Thymus (tissue), 11 donors: Measurements from ENCODE around the gene EEIG1. TPM values are rescaled to one million over a fixed set of nuclear protein-coding genes. Genes with fewer than 3 reads are reported as not detected.

ENCODE experiments used
- DNase-seq, 9 donors: peaks; one replicate each; pipeline ENCODE4 v3.0.0-alpha.2; 2013; ENCODE audit warnings: low spot score in 9 of 9, low read depth in 6 of 9, missing footprints in 1 of 9
- H3K27ac ChIP-seq, 2 donors: one replicate each; pipeline ENCODE4 v1.5.1; 2013; ENCODE audit warnings: control low read depth in 1 of 2, low read depth in 1 of 2, low read length in 1 of 2, mild to moderate bottlenecking in 1 of 2, moderate library complexity in 1 of 2
- H3K27me3 ChIP-seq, 2 donors: one replicate each; pipeline ENCODE4 v1.5.1; 2013; ENCODE audit warnings: low read length in 1 of 2; ENCODE audit not compliant: control insufficient read depth in 2 of 2, insufficient read depth in 1 of 2
- H3K36me3 ChIP-seq, 2 donors: one replicate each; pipeline ENCODE4 v1.5.1; 2013; ENCODE audit warnings: low read length in 1 of 2, mild to moderate bottlenecking in 1 of 2, moderate library complexity in 1 of 2; ENCODE audit not compliant: control insufficient read depth in 2 of 2, insufficient read depth in 2 of 2
- H3K4me1 ChIP-seq, 2 donors: one replicate each; pipeline ENCODE4 v1.5.1; 2013; ENCODE audit warnings: low read length in 2 of 2; ENCODE audit not compliant: control insufficient read depth in 2 of 2, insufficient read depth in 2 of 2
- H3K4me3 ChIP-seq, 2 donors: one replicate each; pipeline ENCODE4 v1.5.1; 2013; ENCODE audit warnings: low read length in 2 of 2, control low read depth in 1 of 2, mild to moderate bottlenecking in 1 of 2
- H3K9me3 ChIP-seq, 2 donors: one replicate each; pipeline ENCODE4 v1.5.1; 2013; ENCODE audit warnings: low read length in 1 of 2, mild to moderate bottlenecking in 1 of 2; ENCODE audit not compliant: control insufficient read depth in 2 of 2, insufficient read depth in 1 of 2
- WGBS: extraction: QIAGEN DNeasy Blood & Tissue Kit; methylation state at CpG from one replicate; pipeline ENCODE4 v1.1.7; 2013; 5-methylcytosine and 5-hydroxymethylcytosine counted together
- polyA plus RNA-seq: library from polyadenylated mRNA; stranded (reverse); fragments of 200-250 nt; gene quantifications from one replicate; pipeline ENCODE4 v1.2.3, GENCODE V29; 2013
- total RNA-seq: library from RNA; stranded (reverse); fragments of 120-200 nt; gene quantifications from one replicate; pipeline ENCODE4 v1.2.4, GENCODE V29; 2013
- donor health status: healthy.

Gene EEIG1
- total and polyA plus RNA-seq, 2 donors = 12.9 to 51.4 TPM

DNA sequence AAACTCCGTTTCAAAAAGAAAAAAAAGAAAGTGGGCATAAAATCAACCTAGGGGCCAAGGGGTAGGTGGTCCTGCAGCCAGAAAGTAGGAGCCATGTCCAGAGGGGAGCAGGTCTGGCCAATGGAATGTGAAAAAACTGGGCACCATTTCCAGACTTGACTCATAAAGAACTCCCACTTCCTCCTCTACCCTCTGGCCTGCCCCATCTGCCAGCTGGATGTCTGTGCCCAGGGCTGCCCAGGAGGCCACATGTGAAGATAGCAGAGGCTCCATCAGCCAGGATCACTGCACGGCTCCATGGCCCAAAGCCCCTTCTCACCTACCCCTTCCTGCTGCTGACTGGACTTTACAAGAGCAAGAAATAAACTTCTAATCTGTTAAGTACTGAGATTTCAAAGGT, 42.1 kb upstream of the EEIG1 start:
- H3K9me3 ChIP-seq = no peaks in the 10 kb centered on the region
- no peaks in the 10 kb centered on the region for H3K36me3 ChIP-seq
- H3K27me3 ChIP-seq = no peaks in the 10 kb centered on the region
- no peak overlapping the region for H3K4me3 ChIP-seq
- H3K4me1 ChIP-seq = peaks cover 37 to 80% of the 10 kb centered on the region in 2 donors
- peak overlapping the region; percentile 19 to 53 for H3K27ac ChIP-seq
- 82% methylated on average over 2 of the region's 2 CpGs for WGBS
- DNase-seq = no peak

- Histone ChIP-seq H3K27ac (peak overlapping the region; percentile 40 to 49), H3K27me3 (no peaks in the 10 kb centered on the region)
- WGBS = 84% methylated on average over 1 of the region's 1 CpG
Measured at GRCh38 chr9:128021098-128021497, 40.3 kb upstream of the EEIG1 start.

DNA sequence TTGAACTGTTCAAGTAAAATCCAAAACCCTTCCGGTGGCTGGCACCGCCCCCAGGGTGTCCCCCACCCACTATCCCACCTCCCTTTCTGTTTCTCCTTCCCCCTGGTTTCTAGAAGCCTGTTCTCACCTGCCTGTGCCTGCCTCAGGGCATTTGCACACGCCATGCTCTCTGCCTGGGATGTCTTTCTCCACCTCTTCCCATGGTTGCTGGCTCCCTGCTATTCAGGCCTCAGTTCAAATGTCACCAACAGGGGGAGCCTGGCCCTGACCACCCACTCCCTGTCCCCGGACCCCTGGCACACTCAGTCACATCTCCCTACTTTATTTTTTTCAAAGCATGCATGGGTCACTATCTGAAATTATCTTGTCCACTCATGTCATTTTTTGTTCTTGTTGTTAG, 39.9 kb upstream of the EEIG1 start:
- Histone ChIP-seq H3K4me3 (no peak overlapping the region), H3K9me3 (no peaks in the 10 kb centered on the region), H3K36me3 (no peaks in the 10 kb centered on the region), H3K4me1 (peaks cover 16 to 58% of the 10 kb centered on the region in 2 donors), H3K27ac (peak overlapping the region in 1 of 2 donors; percentile 43), H3K27me3 (no peaks in the 10 kb centered on the region)
- DNase-seq = no peak
- 96% methylated on average over 4 of the region's 4 CpGs for WGBS

More at GRCh38 chr9:128021098-128021497, 40.3 kb upstream of the EEIG1 start:
- peaks cover 20 to 62% of the 10 kb centered on the region in 2 donors for H3K4me1 ChIP-seq
- no peak for DNase-seq
- H3K9me3 ChIP-seq = no peaks in the 10 kb centered on the region
- no peak overlapping the region for H3K4me3 ChIP-seq
- H3K36me3 ChIP-seq = no peaks in the 10 kb centered on the region

DNA sequence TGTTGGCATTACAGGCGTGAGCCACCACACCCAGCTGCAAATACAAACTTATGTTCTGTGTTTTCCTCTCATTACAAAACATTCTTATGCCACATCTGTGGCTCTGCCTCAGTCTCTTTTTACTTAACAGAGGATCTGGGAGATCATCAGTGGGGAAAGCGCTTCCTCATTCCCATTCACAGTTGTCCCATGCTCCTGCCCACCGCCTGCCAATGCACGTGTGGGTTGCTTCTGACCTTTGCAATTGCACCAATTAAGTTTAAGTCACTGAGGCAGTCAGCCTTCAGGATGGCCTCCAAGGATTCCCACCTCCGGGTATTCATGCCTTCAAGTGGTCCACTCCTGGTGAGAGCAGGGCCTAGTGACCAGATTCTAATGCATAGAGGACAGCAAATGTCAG, 34.9 kb upstream of the EEIG1 start:
- Histone ChIP-seq H3K4me1 (peaks cover 0 to 21% of the 10 kb centered on the region in 2 donors), H3K9me3 (no peaks in the 10 kb centered on the region), H3K27me3 (no peaks in the 10 kb centered on the region), H3K27ac (no peak overlapping the region), H3K36me3 (no peaks in the 10 kb centered on the region), H3K4me3 (no peak overlapping the region)
- DNase-seq = no peak
- WGBS = 99% methylated on average over 5 of the region's 5 CpGs

GRCh38 chr9:128011071-128011817, 30.5 kb upstream of the EEIG1 start:
- no peak for DNase-seq
- Histone ChIP-seq H3K27me3 (no peaks in the 10 kb centered on the region), H3K4me1 (peaks cover 17 to 43% of the 10 kb centered on the region in 2 donors), H3K36me3 (no peaks in the 10 kb centered on the region), H3K9me3 (peaks cover 0 to 15% of the 10 kb centered on the region in 2 donors), H3K4me3 (no peak overlapping the region), H3K27ac (peak overlapping the region in 1 of 2 donors; percentile 25)
- 42% methylated on average over 12 of the region's 12 CpGs for WGBS

GRCh38 chr9:128009639-128010038, 28.9 kb upstream of the EEIG1 start:
- H3K4me3 ChIP-seq = no peak overlapping the region
- H3K4me1 ChIP-seq = peaks cover 20 to 57% of the 10 kb centered on the region in 2 donors
- no peak for DNase-seq
- H3K27ac ChIP-seq = peak overlapping the region in 1 of 2 donors; percentile 65
- no peaks in the 10 kb centered on the region for H3K36me3 ChIP-seq
- H3K27me3 ChIP-seq = no peaks in the 10 kb centered on the region
- H3K9me3 ChIP-seq = peaks cover 0 to 15% of the 10 kb centered on the region in 2 donors
- WGBS = 97% methylated on average over 9 of the region's 9 CpGs

DNA sequence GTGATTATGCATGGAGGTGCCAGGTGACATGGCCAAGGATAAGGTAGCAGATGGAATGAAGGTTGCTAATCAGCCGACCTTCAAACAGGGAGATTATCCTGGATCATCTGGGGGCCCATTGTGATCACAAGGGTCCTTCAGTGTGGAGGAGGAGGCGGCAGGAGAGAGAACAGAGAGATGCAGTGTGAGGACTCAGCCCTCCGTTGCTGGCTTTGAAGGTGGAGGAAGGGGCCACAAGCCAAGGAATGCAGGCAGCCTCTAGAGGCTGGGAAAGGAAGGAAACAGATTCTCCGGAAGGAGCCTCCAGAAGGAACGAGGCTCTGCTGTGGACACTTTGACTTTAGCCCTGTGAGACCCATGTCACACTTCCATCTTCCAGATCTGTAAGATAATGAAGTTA, 27.4 kb upstream of the EEIG1 start:
- Histone ChIP-seq H3K27ac (peak overlapping the region; percentile 98 to 99), H3K27me3 (no peaks in the 10 kb centered on the region), H3K9me3 (peaks cover 0 to 23% of the 10 kb centered on the region in 2 donors), H3K36me3 (no peaks in the 10 kb centered on the region), H3K4me1 (peaks cover 20 to 64% of the 10 kb centered on the region in 2 donors), H3K4me3 (no peak overlapping the region)
- WGBS = 90% methylated on average over 5 of the region's 5 CpGs
- DNase-seq = no peak

DNA sequence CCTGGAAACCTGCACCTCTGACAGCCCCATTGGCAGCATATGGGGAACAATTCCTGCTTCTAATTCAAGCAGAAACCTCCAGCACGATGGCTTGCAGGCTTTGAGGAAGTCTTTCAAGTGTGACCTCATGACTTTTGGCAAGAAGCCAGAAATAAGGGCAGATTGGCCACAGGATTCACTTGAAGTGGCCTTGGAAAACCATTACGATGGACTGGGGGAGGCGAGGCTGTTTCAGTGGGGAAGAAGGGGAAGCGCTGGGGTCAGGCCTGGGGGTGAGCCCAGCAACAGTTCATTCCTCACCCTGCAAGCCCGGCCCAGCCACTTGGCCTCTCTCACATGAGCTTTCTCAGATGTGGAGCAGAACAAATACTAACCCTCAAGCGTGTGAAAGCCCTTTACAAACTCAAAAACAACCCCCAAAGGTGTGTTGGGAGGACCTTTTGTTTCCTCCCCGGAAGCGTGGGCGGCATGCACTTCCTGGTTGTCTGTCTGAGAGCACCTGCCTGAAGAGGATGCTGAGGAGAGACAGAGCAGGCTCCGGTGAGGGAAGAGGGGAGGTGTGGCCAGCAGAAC, 26.9 kb upstream of the EEIG1 start:
- peaks cover 20 to 66% of the 10 kb centered on the region in 2 donors for H3K4me1 ChIP-seq
- peak overlapping the region; percentile 98 to 99 for H3K27ac ChIP-seq
- peaks cover 0 to 23% of the 10 kb centered on the region in 2 donors for H3K9me3 ChIP-seq
- H3K4me3 ChIP-seq = no peak overlapping the region
- WGBS = 3% methylated on average over 10 of the region's 10 CpGs
- H3K36me3 ChIP-seq = no peaks in the 10 kb centered on the region
- no peaks in the 10 kb centered on the region for H3K27me3 ChIP-seq
- peak; percentile 73 to 96 (median 88) for DNase-seq

DNA sequence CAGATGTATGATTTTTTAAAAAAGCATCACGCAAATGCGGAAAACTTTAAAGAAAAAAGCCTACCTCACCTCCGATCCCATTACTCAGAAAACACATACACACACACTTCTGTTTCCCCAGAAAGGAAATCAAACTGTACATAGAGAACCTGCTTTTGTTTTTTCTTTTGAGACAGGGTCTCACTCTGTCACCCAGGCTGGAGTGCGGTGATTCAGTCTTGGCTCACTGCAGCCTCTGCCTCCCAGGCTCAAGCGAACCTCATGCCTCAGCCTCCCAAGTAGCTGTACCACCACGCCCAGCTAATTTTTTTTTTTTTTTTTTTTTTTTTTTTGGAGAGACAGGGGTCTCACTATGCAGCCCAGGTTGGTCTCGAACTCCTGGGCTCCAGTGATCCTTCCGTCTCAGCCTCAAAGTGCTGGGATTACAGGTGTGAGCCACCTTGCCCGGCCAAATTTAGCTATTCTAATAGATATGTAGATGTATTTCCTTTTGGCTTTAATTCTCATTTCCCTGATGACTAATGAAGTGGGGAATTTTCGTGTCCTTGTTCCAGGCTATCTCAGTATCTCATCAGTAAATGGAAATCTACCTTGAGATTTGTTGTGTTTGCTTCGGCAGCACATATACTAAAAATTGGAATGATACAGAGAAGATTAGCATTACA, 25.7 kb upstream of the EEIG1 start:
- Histone ChIP-seq H3K4me1 (peaks cover 20 to 66% of the 10 kb centered on the region in 2 donors), H3K27ac (peak overlapping the region; percentile 83 to 99), H3K27me3 (no peaks in the 10 kb centered on the region), H3K4me3 (no peak overlapping the region), H3K9me3 (peaks cover 0 to 23% of the 10 kb centered on the region in 2 donors), H3K36me3 (no peaks in the 10 kb centered on the region)
- no peak for DNase-seq
- WGBS = 90% methylated on average over 11 of the region's 11 CpGs
